ENCODE measurements around the gene ESRRA. TPM values are rescaled to one million over a fixed set of nuclear protein-coding genes. Genes with fewer than 3 reads are reported as not detected.

Gene ESRRA
- total and polyA plus RNA-seq, 2 of the 13 experiments (the other 11 are each of a cell fraction or from before 2014, with no cell fraction given) = 18.1 to 36.3 TPM

DNA sequence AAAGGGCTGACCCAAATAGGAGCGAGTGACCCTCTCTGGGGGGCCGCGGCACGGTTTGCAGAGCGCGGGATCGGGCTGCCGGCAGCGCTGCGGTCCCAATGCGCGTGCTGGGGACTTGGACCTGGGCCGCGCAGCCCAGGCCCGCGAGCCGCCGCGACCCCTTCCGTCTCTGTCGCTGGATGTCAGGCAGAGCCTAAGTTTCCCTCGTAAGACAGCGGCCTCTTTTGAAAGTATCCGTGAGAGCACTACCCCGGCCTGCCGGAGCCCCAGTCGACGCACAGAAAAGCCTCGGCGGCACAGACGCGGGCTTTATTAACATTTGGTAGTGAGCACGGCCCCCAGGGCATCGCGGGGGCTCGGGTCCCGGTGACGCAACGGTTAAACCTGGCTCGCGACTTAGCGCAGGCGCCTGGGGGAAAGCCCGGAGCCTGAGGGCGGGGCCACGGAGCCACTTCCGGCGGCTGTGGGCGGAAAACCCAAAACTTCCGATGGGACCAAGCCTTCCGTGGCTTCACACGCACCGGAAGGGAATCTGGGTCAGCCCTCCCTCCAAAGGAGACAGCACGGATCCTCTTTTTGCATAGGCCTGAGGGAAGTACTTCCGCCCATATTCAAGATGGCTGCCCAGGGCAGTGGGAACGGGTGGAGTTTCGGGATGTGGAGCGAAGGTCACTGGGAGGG, 35.6 kb upstream of the ESRRA start (continued):
- TF ChIP-seq, protein P1, sequence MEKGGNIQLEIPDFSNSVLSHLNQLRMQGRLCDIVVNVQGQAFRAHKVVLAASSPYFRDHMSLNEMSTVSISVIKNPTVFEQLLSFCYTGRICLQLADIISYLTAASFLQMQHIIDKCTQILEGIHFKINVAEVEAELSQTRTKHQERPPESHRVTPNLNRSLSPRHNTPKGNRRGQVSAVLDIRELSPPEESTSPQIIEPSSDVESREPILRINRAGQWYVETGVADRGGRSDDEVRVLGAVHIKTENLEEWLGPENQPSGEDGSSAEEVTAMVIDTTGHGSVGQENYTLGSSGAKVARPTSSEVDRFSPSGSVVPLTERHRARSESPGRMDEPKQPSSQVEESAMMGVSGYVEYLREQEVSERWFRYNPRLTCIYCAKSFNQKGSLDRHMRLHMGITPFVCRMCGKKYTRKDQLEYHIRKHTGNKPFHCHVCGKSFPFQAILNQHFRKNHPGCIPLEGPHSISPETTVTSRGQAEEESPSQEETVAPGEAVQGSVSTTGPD (CRISPR knock-in tag; IDR thresholded peaks at IDR 0.05) = no peak; the same call in 1 of the 2 replicates
- TF ChIP-seq, protein P2, sequence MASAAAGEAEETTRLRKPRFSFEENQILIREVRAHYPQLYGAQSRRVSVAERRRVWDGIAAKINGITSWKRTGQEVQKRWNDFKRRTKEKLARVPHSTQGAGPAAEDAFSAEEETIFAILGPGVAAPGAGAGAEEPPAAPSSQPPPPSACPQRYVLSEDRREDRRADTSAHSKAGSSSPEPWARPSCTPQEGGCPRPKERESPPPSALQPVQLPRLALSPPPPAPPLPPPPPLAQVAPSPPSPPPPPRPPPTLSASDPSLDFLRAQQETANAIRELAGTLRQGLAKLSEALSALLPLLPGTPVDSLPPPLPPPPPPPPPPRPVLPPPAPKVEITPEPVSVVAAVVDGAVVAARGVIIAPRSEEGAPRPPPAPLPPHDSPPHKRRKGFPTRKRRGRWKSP (CRISPR knock-in tag; IDR thresholded peaks at IDR 0.05) = peak; percentile 19; the same call in 1 of the 2 replicates
- peak; percentile 7; the same call in 1 of the 2 replicates for TF ChIP-seq ZNF768 (CRISPR knock-in tag; IDR thresholded peaks at IDR 0.05)
- TF ChIP-seq SATB2 (CRISPR knock-in tag; IDR thresholded peaks at IDR 0.05) = 0 out of 2 replicates have a peak, but pooled peaks have one; percentile 15
- no peak; the same call in 1 of the 2 replicates for TF ChIP-seq TGIF2 (CRISPR knock-in tag; IDR thresholded peaks at IDR 0.05)
- TF ChIP-seq ZFP62 (CRISPR knock-in tag; IDR thresholded peaks at IDR 0.05) = no peak
- TF ChIP-seq, protein P3, sequence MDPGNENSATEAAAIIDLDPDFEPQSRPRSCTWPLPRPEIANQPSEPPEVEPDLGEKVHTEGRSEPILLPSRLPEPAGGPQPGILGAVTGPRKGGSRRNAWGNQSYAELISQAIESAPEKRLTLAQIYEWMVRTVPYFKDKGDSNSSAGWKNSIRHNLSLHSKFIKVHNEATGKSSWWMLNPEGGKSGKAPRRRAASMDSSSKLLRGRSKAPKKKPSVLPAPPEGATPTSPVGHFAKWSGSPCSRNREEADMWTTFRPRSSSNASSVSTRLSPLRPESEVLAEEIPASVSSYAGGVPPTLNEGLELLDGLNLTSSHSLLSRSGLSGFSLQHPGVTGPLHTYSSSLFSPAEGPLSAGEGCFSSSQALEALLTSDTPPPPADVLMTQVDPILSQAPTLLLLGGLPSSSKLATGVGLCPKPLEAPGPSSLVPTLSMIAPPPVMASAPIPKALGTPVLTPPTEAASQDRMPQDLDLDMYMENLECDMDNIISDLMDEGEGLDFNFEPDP (CRISPR knock-in tag; conservative IDR thresholded peaks at IDR 0.05) = no peak
- peak; percentile 44; the same call in 1 of the 2 replicates for TF ChIP-seq ZSCAN20 (CRISPR knock-in tag; IDR thresholded peaks at IDR 0.05; ENCODE audit: borderline replicate concordance)
- TF ChIP-seq YEATS4 (CRISPR knock-in tag; IDR thresholded peaks at IDR 0.05; ENCODE audit: borderline replicate concordance) = 0 out of 2 replicates have a peak, but pooled peaks have one; percentile 4
- TF ChIP-seq SUZ12 (IDR thresholded peaks at IDR 0.05; ENCODE audit: low read depth, low read length) = no peak
- TF ChIP-seq PAX8 (CRISPR knock-in tag; IDR thresholded peaks at IDR 0.05; ENCODE audit: borderline replicate concordance) = no peak
- no peak for TF ChIP-seq ATRX (CRISPR knock-in tag; IDR thresholded peaks at IDR 0.05; ENCODE audit: borderline replicate concordance)
- TF ChIP-seq, protein P4, sequence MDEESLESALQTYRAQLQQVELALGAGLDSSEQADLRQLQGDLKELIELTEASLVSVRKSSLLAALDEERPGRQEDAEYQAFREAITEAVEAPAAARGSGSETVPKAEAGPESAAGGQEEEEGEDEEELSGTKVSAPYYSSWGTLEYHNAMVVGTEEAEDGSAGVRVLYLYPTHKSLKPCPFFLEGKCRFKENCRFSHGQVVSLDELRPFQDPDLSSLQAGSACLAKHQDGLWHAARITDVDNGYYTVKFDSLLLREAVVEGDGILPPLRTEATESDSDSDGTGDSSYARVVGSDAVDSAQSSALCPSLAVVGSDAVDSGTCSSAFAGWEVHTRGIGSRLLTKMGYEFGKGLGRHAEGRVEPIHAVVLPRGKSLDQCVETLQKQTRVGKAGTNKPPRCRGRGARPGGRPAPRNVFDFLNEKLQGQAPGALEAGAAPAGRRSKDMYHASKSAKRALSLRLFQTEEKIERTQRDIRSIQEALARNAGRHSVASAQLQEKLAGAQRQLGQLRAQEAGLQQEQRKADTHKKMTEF (CRISPR knock-in tag; IDR thresholded peaks at IDR 0.05) = peak; percentile 57
- peak; percentile 98 for TF ChIP-seq GABPB1 (CRISPR knock-in tag; IDR thresholded peaks at IDR 0.05)
- TF ChIP-seq HOXA9 (CRISPR knock-in tag; IDR thresholded peaks at IDR 0.05; ENCODE audit: borderline replicate concordance) = 0 out of 2 replicates have a peak, but pooled peaks have one; percentile 22
- TF ChIP-seq, protein P5, sequence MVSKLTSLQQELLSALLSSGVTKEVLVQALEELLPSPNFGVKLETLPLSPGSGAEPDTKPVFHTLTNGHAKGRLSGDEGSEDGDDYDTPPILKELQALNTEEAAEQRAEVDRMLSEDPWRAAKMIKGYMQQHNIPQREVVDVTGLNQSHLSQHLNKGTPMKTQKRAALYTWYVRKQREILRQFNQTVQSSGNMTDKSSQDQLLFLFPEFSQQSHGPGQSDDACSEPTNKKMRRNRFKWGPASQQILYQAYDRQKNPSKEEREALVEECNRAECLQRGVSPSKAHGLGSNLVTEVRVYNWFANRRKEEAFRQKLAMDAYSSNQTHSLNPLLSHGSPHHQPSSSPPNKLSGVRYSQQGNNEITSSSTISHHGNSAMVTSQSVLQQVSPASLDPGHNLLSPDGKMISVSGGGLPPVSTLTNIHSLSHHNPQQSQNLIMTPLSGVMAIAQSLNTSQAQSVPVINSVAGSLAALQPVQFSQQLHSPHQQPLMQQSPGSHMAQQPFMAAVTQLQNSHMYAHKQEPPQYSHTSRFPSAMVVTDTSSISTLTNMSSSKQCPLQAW (CRISPR knock-in tag; IDR thresholded peaks at IDR 0.05) = peak; percentile 94
- TF ChIP-seq, protein P6, sequence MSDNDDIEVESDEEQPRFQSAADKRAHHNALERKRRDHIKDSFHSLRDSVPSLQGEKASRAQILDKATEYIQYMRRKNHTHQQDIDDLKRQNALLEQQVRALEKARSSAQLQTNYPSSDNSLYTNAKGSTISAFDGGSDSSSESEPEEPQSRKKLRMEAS (IDR thresholded peaks at IDR 0.05) = peak; percentile 47; the same call in 1 of the 2 replicates
- TF ChIP-seq, protein P7, sequence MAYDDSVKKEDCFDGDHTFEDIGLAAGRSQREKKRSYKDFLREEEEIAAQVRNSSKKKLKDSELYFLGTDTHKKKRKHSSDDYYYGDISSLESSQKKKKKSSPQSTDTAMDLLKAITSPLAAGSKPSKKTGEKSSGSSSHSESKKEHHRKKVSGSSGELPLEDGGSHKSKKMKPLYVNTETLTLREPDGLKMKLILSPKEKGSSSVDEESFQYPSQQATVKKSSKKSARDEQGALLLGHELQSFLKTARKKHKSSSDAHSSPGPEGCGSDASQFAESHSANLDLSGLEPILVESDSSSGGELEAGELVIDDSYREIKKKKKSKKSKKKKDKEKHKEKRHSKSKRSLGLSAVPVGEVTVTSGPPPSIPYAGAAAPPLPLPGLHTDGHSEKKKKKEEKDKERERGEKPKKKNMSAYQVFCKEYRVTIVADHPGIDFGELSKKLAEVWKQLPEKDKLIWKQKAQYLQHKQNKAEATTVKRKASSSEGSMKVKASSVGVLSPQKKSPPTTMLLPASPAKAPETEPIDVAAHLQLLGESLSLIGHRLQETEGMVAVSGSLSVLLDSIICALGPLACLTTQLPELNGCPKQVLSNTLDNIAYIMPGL (CRISPR knock-in tag; IDR thresholded peaks at IDR 0.05; ENCODE audit: borderline replicate concordance in 1 of 2, low read depth in 1 of 2) = peak; percentile 44 to 74; a peak in 3 of 4 replicates
- no peak for TF ChIP-seq NR1H2 (CRISPR knock-in tag; IDR thresholded peaks at IDR 0.05; ENCODE audit: borderline replicate concordance, low read depth)
